Panc1 (cell line): ENCODE measurements around the gene ERO1B. TPM values are rescaled to one million over a fixed set of nuclear protein-coding genes. Genes with fewer than 3 reads are reported as not detected.
A peak's percentile ranks its signal among the peaks of the same experiment; 100 is the strongest.

Experiments
- ATAC-seq: fragments of 200-7000 bp; cut with Tn5 transposase; 2 replicates; pipeline ENCODE4 v1.9.1; 2020; ENCODE audit warnings: mild to moderate bottlenecking, moderate library complexity
- BruUV-seq: library from RNA; stranded (reverse); fragments of 400-500 nt; replicated peaks from 2 replicates; lab custom pipeline; 2021; lab: Mats Ljungman, UMichigan
- CTCF ChIA-PET: fragments of 300-600 bp; sonication (Branson Sonifier 250); formaldehyde crosslinking; loops from one replicate; lab custom pipeline; 2022; ENCODE audit warnings: antibody characterized with exemption; lab: Charles Lee
- POLR2A ChIA-PET: fragments of 300-600 bp; sonication (Branson Sonifier 250); formaldehyde crosslinking; loops from one replicate; lab custom pipeline; 2022; ENCODE audit warnings: antibody characterized with exemption; lab: Charles Lee
- DNase-seq: peaks from one replicate; pipeline ENCODE4 v3.0.0-alpha.2; 2010; ENCODE audit warnings: low read depth, low spot score
- H3K27ac ChIP-seq: 2 replicates; pipeline ENCODE4 v1.5.1; 2011; ENCODE audit warnings: mild to moderate bottlenecking, low read length, inconsistent platforms
- H3K27me3 ChIP-seq: fragments of 200-500 bp; sonication (Bioruptor generic); 2 replicates; pipeline ENCODE4 v1.6.0; 2014; ENCODE audit warnings: low read length, inconsistent platforms; ENCODE audit not compliant: control insufficient read depth, insufficient read depth
- H3K36me3 ChIP-seq: fragments of 200-500 bp; sonication (Bioruptor generic); 2 replicates; pipeline ENCODE4 v1.5.1; 2014; ENCODE audit warnings: inconsistent platforms, mild to moderate bottlenecking, low read length, moderate library complexity; ENCODE audit not compliant: control insufficient read depth, insufficient read depth
- H3K4me1 ChIP-seq: 2 replicates; pipeline ENCODE4 v1.5.1; 2011; ENCODE audit warnings: inconsistent platforms, mild to moderate bottlenecking, low read length, moderate library complexity; ENCODE audit not compliant: control insufficient read depth, insufficient read depth
- H3K4me3 ChIP-seq, 2 experiments: 2 replicates each; pipeline ENCODE4 v1.5.1; 2011 to 2012; ENCODE audit warnings: low read depth in 2 of 2, low read length in 2 of 2, mild to moderate bottlenecking in 2 of 2, inconsistent platforms in 1 of 2, moderate library complexity in 1 of 2
- H3K9me3 ChIP-seq: fragments of 200-500 bp; sonication (Bioruptor generic); 2 replicates; pipeline ENCODE4 v1.5.1; 2014; ENCODE audit warnings: low read depth, mild to moderate bottlenecking, inconsistent platforms, low read length, moderate library complexity; ENCODE audit not compliant: control insufficient read depth, insufficient read depth
- CTCF ChIP-seq: fragments of 450-650 bp; IDR thresholded peaks from 2 replicates; pipeline ENCODE4 v1.5.1; 2017; ENCODE audit warnings: mild to moderate bottlenecking
- POLR2AphosphoS5 ChIP-seq: IDR thresholded peaks from 2 replicates; pipeline ENCODE4 v1.6.1; 2012; ENCODE audit warnings: mild to moderate bottlenecking, low read depth, low read length, moderate library complexity
- SIN3A ChIP-seq: IDR thresholded peaks from 2 replicates; pipeline ENCODE4 v1.6.1; 2012; ENCODE audit warnings: low read depth, mild to moderate bottlenecking, low read length, moderate library complexity, borderline replicate concordance; ENCODE audit not compliant: insufficient read depth
- TCF7L2 ChIP-seq: IDR thresholded peaks from 2 replicates; pipeline ENCODE4 v1.6.1; 2011; ENCODE audit warnings: mild to moderate bottlenecking, low read depth, low read length, inconsistent platforms
- in situ Hi-C: cut with HindIII; loops from 2 replicates; pipeline ENCODE4 v1.10.0; 2016; ENCODE audit warnings: low sequenced_read_pairs, low pct_unique_long_range_greater_than_20kb
- intact Hi-C: fragments of 100-400 bp; cut with micrococcal nuclease; formaldehyde crosslinking; loops from one replicate; pipeline ENCODE4 v1.10.0; 2022; ENCODE audit not compliant: unreplicated experiment
- total RNA-seq: library from RNA; stranded (reverse); gene quantifications from one replicate; pipeline ENCODE4 v1.2.1, GENCODE V29; 2021; ENCODE audit not compliant: unreplicated experiment
- TF ChIP-seq, protein P1 (sequence below), 2 experiments: IDR thresholded peaks; 2 replicates each; pipeline ENCODE4 v1.6.1; 2011 to 2012; ENCODE audit warnings: low read depth in 2 of 2, control low read depth in 1 of 2, low read length in 1 of 2, mild to moderate bottlenecking in 1 of 2, moderate library complexity in 1 of 2; ENCODE audit not compliant: insufficient read depth in 1 of 2

The ERO1B gene
- total RNA-seq, 1 experiment from 2014 or later: 19.9 TPM

DNA sequence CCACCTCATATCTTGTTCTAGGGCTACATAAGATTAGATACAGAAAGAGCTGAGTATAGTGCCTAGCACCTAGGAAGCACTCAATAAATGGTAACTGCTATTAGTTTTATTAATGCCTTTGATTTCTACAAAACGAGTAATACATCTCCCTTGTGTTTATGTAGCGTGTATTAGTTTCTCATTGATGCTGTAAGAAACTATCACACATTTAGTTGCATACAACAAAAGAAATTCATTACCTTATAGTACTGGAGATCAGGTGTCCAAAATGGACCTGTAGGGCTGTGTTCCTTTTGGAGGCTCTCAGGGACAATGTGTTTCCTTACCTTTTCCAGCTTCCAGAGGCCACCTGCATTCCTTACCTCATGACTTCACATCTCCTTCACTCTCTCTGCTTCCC, 961 bp upstream of the ERO1B start:
- DNase-seq: no peak
- in situ Hi-C loops (no loop called here), intact Hi-C loops (loop anchor here (10.0 kb wide), 2 partner anchors 112 to 178 kb away; partner anchors contain the start of gene EDARADD)
- Histone ChIP-seq H3K9me3 (no peaks in the 10 kb centered on the region), H3K36me3 (no peaks in the 10 kb centered on the region), H3K4me1 (peaks cover 25% of the 10 kb centered on the region), H3K27ac (peak overlapping the region; percentile 76), H3K4me3 (peak overlapping the region; percentile 80 to 93), H3K27me3 (peaks cover 2% of the 10 kb centered on the region; the same call in 1 of the 2 replicates)
- ChIA-PET CTCF (no interaction called here), POLR2A (no interaction called here)
- TF ChIP-seq SIN3A: no peak
- TF ChIP-seq, protein P1, sequence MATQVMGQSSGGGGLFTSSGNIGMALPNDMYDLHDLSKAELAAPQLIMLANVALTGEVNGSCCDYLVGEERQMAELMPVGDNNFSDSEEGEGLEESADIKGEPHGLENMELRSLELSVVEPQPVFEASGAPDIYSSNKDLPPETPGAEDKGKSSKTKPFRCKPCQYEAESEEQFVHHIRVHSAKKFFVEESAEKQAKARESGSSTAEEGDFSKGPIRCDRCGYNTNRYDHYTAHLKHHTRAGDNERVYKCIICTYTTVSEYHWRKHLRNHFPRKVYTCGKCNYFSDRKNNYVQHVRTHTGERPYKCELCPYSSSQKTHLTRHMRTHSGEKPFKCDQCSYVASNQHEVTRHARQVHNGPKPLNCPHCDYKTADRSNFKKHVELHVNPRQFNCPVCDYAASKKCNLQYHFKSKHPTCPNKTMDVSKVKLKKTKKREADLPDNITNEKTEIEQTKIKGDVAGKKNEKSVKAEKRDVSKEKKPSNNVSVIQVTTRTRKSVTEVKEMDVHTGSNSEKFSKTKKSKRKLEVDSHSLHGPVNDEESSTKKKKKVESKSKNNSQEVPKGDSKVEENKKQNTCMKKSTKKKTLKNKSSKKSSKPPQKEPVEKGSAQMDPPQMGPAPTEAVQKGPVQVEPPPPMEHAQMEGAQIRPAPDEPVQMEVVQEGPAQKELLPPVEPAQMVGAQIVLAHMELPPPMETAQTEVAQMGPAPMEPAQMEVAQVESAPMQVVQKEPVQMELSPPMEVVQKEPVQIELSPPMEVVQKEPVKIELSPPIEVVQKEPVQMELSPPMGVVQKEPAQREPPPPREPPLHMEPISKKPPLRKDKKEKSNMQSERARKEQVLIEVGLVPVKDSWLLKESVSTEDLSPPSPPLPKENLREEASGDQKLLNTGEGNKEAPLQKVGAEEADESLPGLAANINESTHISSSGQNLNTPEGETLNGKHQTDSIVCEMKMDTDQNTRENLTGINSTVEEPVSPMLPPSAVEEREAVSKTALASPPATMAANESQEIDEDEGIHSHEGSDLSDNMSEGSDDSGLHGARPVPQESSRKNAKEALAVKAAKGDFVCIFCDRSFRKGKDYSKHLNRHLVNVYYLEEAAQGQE (IDR thresholded peaks at IDR 0.05; ENCODE audit: insufficient read depth in 1 of 2, low read depth in 2 of 2, low read length in 1 of 2): no peak
- TF ChIP-seq TCF7L2: no peak
- no peak for TF ChIP-seq POLR2AphosphoS5
- TF ChIP-seq CTCF: no peak
- no peak for ATAC-seq
- BruUV-seq: no TSS peak

DNA sequence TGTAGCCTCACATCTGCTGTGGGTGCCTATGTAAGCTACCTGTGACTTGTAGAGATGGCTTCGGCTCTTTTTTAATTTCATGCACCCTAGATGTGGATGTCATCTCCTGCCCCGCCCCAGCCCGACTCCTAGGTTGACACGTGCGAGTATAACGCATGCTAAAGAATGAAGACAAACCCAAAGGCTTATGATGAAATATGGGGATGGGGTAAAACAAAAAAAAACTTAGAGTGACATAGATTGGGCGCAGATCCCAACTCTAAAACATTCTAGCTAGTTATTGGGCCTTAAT, 613 bp upstream of the ERO1B start:
- intact Hi-C loops: loop anchor here (10.0 kb wide), 2 partner anchors 112 to 178 kb away; partner anchors contain the start of gene EDARADD
- ChIA-PET CTCF (no interaction called here), POLR2A (no interaction called here)
- TF ChIP-seq CTCF: no peak
- no peak for TF ChIP-seq SIN3A
- TF ChIP-seq, protein P1 (IDR thresholded peaks at IDR 0.05; ENCODE audit: insufficient read depth in 1 of 2, low read depth in 2 of 2, low read length in 1 of 2): no peak
- TF ChIP-seq TCF7L2: no peak
- no peak for TF ChIP-seq POLR2AphosphoS5
- peaks cover 26% of the 10 kb centered on the region for H3K4me1 ChIP-seq
- H3K9me3 ChIP-seq: no peaks in the 10 kb centered on the region
- peak; percentile 5; the same call in 1 of the 2 replicates for ATAC-seq
- H3K27me3 ChIP-seq: peaks cover 2% of the 10 kb centered on the region; the same call in 1 of the 2 replicates
- H3K4me3 ChIP-seq: peak overlapping the region; percentile 80 to 93
- DNase-seq: no peak
- in situ Hi-C loops: no loop called here
- BruUV-seq: no TSS peak
- peak overlapping the region; percentile 76 for H3K27ac ChIP-seq
- H3K36me3 ChIP-seq: no peaks in the 10 kb centered on the region
